ENCODE measurements around the gene ANKHD1. TPM values are rescaled to one million over a fixed set of nuclear protein-coding genes. Genes with fewer than 3 reads are reported as not detected.

Gene ANKHD1
- total and polyA plus RNA-seq, 9 of the 15 experiments (the other 6 are each of a cell fraction or from before 2014, with no cell fraction given): 38.9 to 138 (median 78.7) TPM

GRCh38 chr5:140371356-140372151 is 30.1 kb upstream of the ANKHD1 start:
- TF ChIP-seq ELK1 (CRISPR knock-in tag; IDR thresholded peaks at IDR 0.05) (no peak), RBM25 (IDR thresholded peaks at IDR 0.05; ENCODE audit: low read depth, low read length, severe bottlenecking) (peak; percentile 61)
- no TSS peak for BruUV-seq (replicated peaks)
- in situ Hi-C loops (cut with MboI) (no loop called here), intact Hi-C loops (cut with micrococcal nuclease) (loop anchor here (2.0 to 5.0 kb wide), 2 partner anchors 176 to 347 kb away; partner anchors contain the start of gene EIF4EBP3)
- 32% methylated on average over 3 of the region's 3 CpGs for WGBS (ENCODE audit: insufficient coverage, low coverage, missing lambda C conversion rate)
- Histone ChIP-seq H3K9me3 (replicated peaks; ENCODE audit: control insufficient read depth, insufficient read depth, low read depth, low read length) (no peaks in the 10 kb centered on the region), H3K27me3 (ENCODE audit: control insufficient read depth in 2 of 2, insufficient read depth in 2 of 2, low read length in 2 of 2) (no peaks in the 10 kb centered on the region), H3K4me2 (ENCODE audit: insufficient read depth, low read length) (no peak overlapping the region), H3K79me2 (ENCODE audit: control insufficient read depth, insufficient read depth, low read length) (no peaks in the 10 kb centered on the region), H3K9me1 (ENCODE audit: control insufficient read depth, insufficient read depth, low read length) (no peaks in the 10 kb centered on the region), H4K20me1 (replicated peaks; ENCODE audit: control insufficient read depth, insufficient read depth, low read length) (no peaks in the 10 kb centered on the region), H3K4me3 (no peak overlapping the region), H2AFZ (ENCODE audit: low read depth, low read length) (no peak overlapping the region), H3K4me1 (replicated peaks in 1 of 2; ENCODE audit: control insufficient read depth in 2 of 2, insufficient read depth in 2 of 2, low read length in 2 of 2) (peaks cover 6 to 7% of the 10 kb centered on the region in 2 experiments; a peak in 2 of 5 replicates), H3K27ac (ENCODE audit: extremely low read depth, low read depth, low read length) (no peak overlapping the region), H3K9ac (ENCODE audit: insufficient read depth in 1 of 2, low read depth in 2 of 2, low read length in 2 of 2) (no peak overlapping the region), H3K36me3 (ENCODE audit: control insufficient read depth, insufficient read depth, low read length) (no peaks in the 10 kb centered on the region)
- POLR2A ChIA-PET: interaction anchor here (1.0 to 2.0 kb wide), 4 partner anchors 11 to 292 kb away, joined by 3 to 6 read pairs (median 6); partner anchors contain the start of genes ANKHD1 and SLC4A9
- FAIRE-seq (no peak), ATAC-seq (no peak), DNase-seq (ENCODE audit: extremely low read depth in 1 of 4, low spot score in 3 of 4) (no peak)
- CTCF ChIA-PET (ENCODE audit: low intra/inter-chr PET ratio): no interaction called here
